GM19397 (cell line): ENCODE measurements around the gene SCO2.
"Not testable (repeated sequence)": the region's sequence is repeated elsewhere in the genome, so short reads cannot be mapped to it uniquely, and the experiment has no call there.

ENCODE experiments used
- ATAC-seq: cut with Tn5 transposase; IDR thresholded peaks from one replicate; pipeline ENCODE4 v1.9.1; 2021; ENCODE audit warnings: mild to moderate bottlenecking, moderate library complexity; ENCODE audit not compliant: unreplicated experiment

SCO2 gene

GRCh38 chr22:50522208-50522805 is 3.1 kb downstream of the SCO2 start:
- no peak for ATAC-seq

- no peak for ATAC-seq
Measured at GRCh38 chr22:50521710-50522109, 3.7 kb downstream of the SCO2 start.

GRCh38 chr22:50520826-50521453 is 4.5 kb downstream of the SCO2 start:
- no peak for ATAC-seq

GRCh38 chr22:50520184-50520583 is 5.2 kb downstream of the SCO2 start:
- not testable (repeated sequence) for ATAC-seq

- no peak for ATAC-seq
Measured at GRCh38 chr22:50519151-50519550, 6.2 kb downstream of the SCO2 start.

GRCh38 chr22:50518606-50519005 is 6.8 kb downstream of the SCO2 start:
- no peak for ATAC-seq

- ATAC-seq, result no peak
Measured at GRCh38 chr22:50517495-50518260, 7.7 kb downstream of the SCO2 start.

GRCh38 chr22:50516891-50517290 is 8.5 kb downstream of the SCO2 start:
- no peak for ATAC-seq

- no peak for ATAC-seq
Measured at GRCh38 chr22:50516068-50516467, 9.3 kb downstream of the SCO2 start.

- ATAC-seq, result no peak
Measured at GRCh38 chr22:50513175-50513574, 12.2 kb downstream of the SCO2 start.

GRCh38 chr22:50508897-50509296 is 16.5 kb downstream of the SCO2 start:
- ATAC-seq, result no peak

- peak; percentile 72 for ATAC-seq
Measured at GRCh38 chr22:50507991-50508884, 17.2 kb downstream of the SCO2 start, which contains the start of gene NCAPH2. Gene NCAPH2 (plus strand): TSS chr22:50508224. CDS start chr22:50508338, 114 bp downstream.

- peak; percentile 55 for ATAC-seq
Measured at GRCh38 chr22:50507421-50507990, 17.9 kb downstream of the SCO2 start, which contains the start of gene LMF2. Gene LMF2 (minus strand): TSS chr22:50507702. CDS start chr22:50507675, 27 bp downstream.

- peak; percentile 6 for ATAC-seq
Measured at GRCh38 chr22:50506611-50507420, 18.6 kb downstream of the SCO2 start.

GRCh38 chr22:50505776-50506610 is 19.4 kb downstream of the SCO2 start:
- ATAC-seq, result no peak

GRCh38 chr22:50505276-50505775 is 20.1 kb downstream of the SCO2 start:
- ATAC-seq, result no peak

- no peak for ATAC-seq
Measured at GRCh38 chr22:50504369-50505211, 20.8 kb downstream of the SCO2 start.
